Osteoblast (primary cell): ENCODE results near the gene PRPF40A. TPM values are rescaled to one million over a fixed set of nuclear protein-coding genes. Genes with fewer than 3 reads are reported as not detected.
A peak's percentile ranks its signal among the peaks of the same experiment; 100 is the strongest.
"Not testable (repeated sequence)": the region's sequence is repeated elsewhere in the genome, so short reads cannot be mapped to it uniquely, and the experiment has no call there.

Experiments
- DNase-seq: peaks from one replicate; pipeline ENCODE4 v3.0.0; 2011; ENCODE audit warnings: low spot score, mixed read lengths; ENCODE audit not compliant: insufficient read length; ENCODE audit errors: missing footprints
- H2AFZ ChIP-seq: 2 replicates; pipeline ENCODE4 v1.6.0; 2011; ENCODE audit warnings: mild to moderate bottlenecking, low read length
- H3K27ac ChIP-seq: 2 replicates; pipeline ENCODE4 v1.5.1; 2011; ENCODE audit warnings: mild to moderate bottlenecking, low read depth, low read length, moderate library complexity
- H3K27me3 ChIP-seq: 2 replicates; pipeline ENCODE4 v1.6.0; 2012; ENCODE audit warnings: mild to moderate bottlenecking, control low read depth, inconsistent platforms, low read length, moderate library complexity; ENCODE audit not compliant: insufficient read depth
- H3K36me3 ChIP-seq: 2 replicates; pipeline ENCODE4 v1.5.1; 2011; ENCODE audit warnings: mild to moderate bottlenecking, low read length, control low read depth, moderate library complexity; ENCODE audit not compliant: insufficient read depth
- H3K4me1 ChIP-seq: 2 replicates; pipeline ENCODE4 v1.5.1; 2011; ENCODE audit warnings: mild to moderate bottlenecking, low read length, control low read depth, moderate library complexity; ENCODE audit not compliant: insufficient read depth
- H3K4me2 ChIP-seq: 2 replicates; pipeline ENCODE4 v1.6.0; 2011; ENCODE audit warnings: mild to moderate bottlenecking, low read length; ENCODE audit not compliant: insufficient read depth
- H3K4me3 ChIP-seq: fragments of 200-600 bp; sonication (generic); 3 replicates; pipeline ENCODE4 v1.5.1; 2012; ENCODE audit warnings: mild to moderate bottlenecking, low read length, inconsistent platforms; ENCODE audit not compliant: insufficient read depth
- H3K79me2 ChIP-seq: 2 replicates; pipeline ENCODE4 v1.6.0; 2012; ENCODE audit warnings: mild to moderate bottlenecking, low read length, control low read depth, inconsistent platforms; ENCODE audit not compliant: insufficient read depth
- H3K9me3 ChIP-seq: 2 replicates; pipeline ENCODE4 v1.5.1; 2011; ENCODE audit warnings: low read depth, low read length, control low read depth
- H4K20me1 ChIP-seq: 2 replicates; pipeline ENCODE4 v1.6.0; 2012; ENCODE audit warnings: mild to moderate bottlenecking, low read length, control low read depth; ENCODE audit not compliant: insufficient read depth
- total RNA-seq: library from RNA; depleted of rRNA; stranded (reverse); fragments of >200 nt; gene quantifications from 2 replicates; pipeline ENCODE4 v1.2.3, GENCODE V29; 2012
- TF ChIP-seq, protein P1 (sequence below): IDR thresholded peaks from 2 replicates; pipeline ENCODE4 v1.5.1; 2011; ENCODE audit warnings: mild to moderate bottlenecking, low read depth, low read length, moderate library complexity; ENCODE audit errors: extremely low read depth

The PRPF40A gene
- 106 and 109 TPM in 2 replicates for total RNA-seq

DNA sequence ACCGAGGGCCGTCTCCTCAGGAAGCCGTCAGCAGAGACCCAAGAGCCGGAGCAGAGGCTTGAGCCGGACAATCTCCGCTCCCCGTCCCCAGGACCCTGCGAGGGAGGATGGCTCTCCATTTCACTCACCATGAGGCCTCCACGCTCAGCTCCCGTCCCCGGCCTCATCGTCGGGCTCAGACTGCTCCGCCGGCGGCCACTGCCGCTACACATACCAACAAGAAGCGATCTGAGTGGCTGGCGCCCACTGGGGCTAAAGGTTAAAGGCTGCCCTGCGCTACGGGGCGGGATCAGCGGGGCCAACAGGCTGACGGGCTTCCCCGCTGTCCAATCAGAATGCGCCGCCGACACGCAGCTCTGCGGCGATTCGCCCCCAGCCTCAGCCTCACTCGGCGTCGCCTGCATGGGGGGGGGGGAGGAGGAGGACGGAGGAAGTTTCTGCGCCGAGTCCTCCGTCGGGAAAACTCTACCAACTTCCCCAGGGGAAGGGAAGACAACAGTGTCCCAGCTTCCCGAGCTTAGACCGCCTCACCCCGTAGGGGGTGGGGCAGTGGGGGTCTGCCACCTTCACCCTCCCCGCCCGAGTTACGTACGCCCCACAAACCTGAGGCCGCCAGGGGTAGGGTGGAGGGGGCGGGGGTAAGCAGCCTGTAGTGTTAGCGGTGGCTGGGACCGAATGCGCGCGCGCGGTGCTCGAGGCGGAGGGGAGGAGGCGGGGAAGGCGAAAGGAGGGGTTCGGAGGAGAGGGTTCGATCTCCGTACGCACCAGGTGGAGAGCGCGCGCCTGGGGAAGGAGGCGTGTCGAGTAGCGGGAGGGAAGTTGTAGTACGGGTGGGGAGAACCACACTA lies at the start of gene PRPF40A:
PRPF40A (minus strand) TSS at position 234 of the 848 bp plus-strand sequence; CDS start at position 212, 22 bp downstream.
- peak within 1 kb of the TSS; percentile 97 for H3K27ac ChIP-seq

DNA sequence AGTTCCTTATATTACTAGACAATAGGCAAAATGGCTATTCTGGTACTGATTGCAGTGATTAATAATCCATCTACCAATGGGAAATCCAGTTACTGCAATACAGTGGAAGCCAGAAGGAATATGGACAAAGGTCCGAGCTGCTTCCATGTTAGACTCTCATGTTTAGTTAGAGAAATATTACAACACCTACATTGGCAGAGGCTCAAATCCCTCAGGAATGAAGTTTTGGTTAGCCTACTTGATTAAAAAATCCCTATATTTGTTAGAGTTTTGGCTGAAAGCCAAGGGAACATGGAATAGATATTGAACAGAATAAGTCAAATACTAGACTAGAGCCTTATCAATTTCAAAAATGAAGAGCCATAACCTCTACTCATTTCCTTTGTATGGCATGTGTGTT lies 49.7 kb upstream of the PRPF40A start:
- Histone ChIP-seq H3K27me3 (no peaks in the 10 kb centered on the region), H3K36me3 (no peaks in the 10 kb centered on the region), H4K20me1 (no peaks in the 10 kb centered on the region), H3K27ac (no peak overlapping the region), H3K4me1 (peaks cover 3% of the 10 kb centered on the region), H3K4me2 (no peak overlapping the region), H3K4me3 (no peak overlapping the region), H3K9me3 (no peaks in the 10 kb centered on the region), H2AFZ (no peak overlapping the region), H3K79me2 (no peaks in the 10 kb centered on the region)
- TF ChIP-seq, protein P1, sequence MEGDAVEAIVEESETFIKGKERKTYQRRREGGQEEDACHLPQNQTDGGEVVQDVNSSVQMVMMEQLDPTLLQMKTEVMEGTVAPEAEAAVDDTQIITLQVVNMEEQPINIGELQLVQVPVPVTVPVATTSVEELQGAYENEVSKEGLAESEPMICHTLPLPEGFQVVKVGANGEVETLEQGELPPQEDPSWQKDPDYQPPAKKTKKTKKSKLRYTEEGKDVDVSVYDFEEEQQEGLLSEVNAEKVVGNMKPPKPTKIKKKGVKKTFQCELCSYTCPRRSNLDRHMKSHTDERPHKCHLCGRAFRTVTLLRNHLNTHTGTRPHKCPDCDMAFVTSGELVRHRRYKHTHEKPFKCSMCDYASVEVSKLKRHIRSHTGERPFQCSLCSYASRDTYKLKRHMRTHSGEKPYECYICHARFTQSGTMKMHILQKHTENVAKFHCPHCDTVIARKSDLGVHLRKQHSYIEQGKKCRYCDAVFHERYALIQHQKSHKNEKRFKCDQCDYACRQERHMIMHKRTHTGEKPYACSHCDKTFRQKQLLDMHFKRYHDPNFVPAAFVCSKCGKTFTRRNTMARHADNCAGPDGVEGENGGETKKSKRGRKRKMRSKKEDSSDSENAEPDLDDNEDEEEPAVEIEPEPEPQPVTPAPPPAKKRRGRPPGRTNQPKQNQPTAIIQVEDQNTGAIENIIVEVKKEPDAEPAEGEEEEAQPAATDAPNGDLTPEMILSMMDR: no peak
- DNase-seq: no peak

More for the DNA sequence above, at the start of gene PRPF40A:
- H4K20me1 ChIP-seq: peaks cover 18% of the 10 kb centered on the region
- H3K27me3 ChIP-seq: no peaks in the 10 kb centered on the region
- peak within 1 kb of the TSS; percentile 97 for H3K4me3 ChIP-seq
- peaks cover 15% of the 10 kb centered on the region for H3K36me3 ChIP-seq
- peaks cover 22% of the 10 kb centered on the region for H3K4me1 ChIP-seq
- no peaks in the 10 kb centered on the region for H3K9me3 ChIP-seq
- DNase-seq: peak; percentile 96
- peak within 1 kb of the TSS; percentile 99 for H2AFZ ChIP-seq
- TF ChIP-seq, protein P1: no peak
- peaks cover 83% of the 10 kb centered on the region for H3K79me2 ChIP-seq
- H3K4me2 ChIP-seq: peak within 1 kb of the TSS; percentile 99

DNA sequence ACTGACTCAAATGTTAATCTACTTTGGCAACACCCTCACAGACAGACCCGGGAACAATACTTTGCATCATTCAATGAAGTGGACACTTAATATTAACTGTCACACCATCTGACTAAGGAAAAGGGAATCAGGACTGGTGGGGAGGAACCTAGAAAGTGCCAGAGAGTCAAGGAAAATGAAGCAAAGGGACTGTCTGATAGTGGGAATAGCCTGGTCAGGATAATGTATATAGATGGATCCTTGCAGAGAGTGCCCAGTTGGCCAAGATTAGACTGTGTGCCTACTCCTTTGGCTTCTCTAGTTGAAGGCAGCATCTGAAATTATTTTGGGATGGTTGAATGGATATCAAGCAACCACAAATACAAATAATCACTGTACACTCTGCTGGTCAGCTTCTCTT lies 46.4 kb upstream of the PRPF40A start:
- Histone ChIP-seq H3K27me3 (no peaks in the 10 kb centered on the region), H4K20me1 (no peaks in the 10 kb centered on the region), H3K27ac (no peak overlapping the region), H3K4me1 (peaks cover 4% of the 10 kb centered on the region), H2AFZ (no peak overlapping the region), H3K9me3 (no peaks in the 10 kb centered on the region), H3K79me2 (no peaks in the 10 kb centered on the region), H3K36me3 (no peaks in the 10 kb centered on the region), H3K4me3 (no peak overlapping the region), H3K4me2 (no peak overlapping the region)
- no peak for DNase-seq
- TF ChIP-seq, protein P1: no peak

DNA sequence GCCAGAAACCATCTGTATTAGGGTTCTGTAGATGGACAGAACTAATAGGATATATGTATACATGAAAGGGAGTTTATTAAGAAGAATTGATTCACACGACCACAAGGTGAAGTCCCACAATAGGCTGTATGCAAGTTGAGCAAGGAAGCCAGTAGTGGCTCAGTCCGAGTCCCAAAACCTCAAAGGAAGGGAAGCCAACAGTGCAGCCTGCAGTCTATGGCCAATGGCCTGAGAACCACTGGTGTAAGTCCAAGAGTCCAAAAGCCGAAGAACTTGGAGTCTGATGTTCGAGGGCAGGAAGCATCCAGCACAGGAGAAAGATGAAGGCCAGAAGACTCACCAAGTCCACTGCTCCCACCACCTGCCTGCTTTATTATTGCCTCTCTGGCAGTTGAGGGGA lies 45.9 kb upstream of the PRPF40A start:
- not testable (repeated sequence) for H3K36me3 ChIP-seq, H3K4me2 ChIP-seq, H2AFZ ChIP-seq, H3K9me3 ChIP-seq, H3K4me1 ChIP-seq, H3K4me3 ChIP-seq, H3K27ac ChIP-seq, H3K79me2 ChIP-seq, DNase-seq, H4K20me1 ChIP-seq, H3K27me3 ChIP-seq
